Neural progenitor cell (in vitro differentiated cells): ENCODE measurements around the gene SLF2. TPM values are rescaled to one million over a fixed set of nuclear protein-coding genes. Genes with fewer than 3 reads are reported as not detected.

Experiments used
- DNase-seq: peaks from one replicate; pipeline ENCODE4 v3.0.0-alpha.2; 2016; ENCODE audit warnings: low spot score
- H2AFZ ChIP-seq: fragments of 200-600 bp; sonication (generic); replicated peaks from 2 replicates; pipeline ENCODE4 v1.6.1; 2016; ENCODE audit warnings: antibody characterized with exemption
- H3F3A ChIP-seq: fragments of 200-600 bp; sonication (generic); 2 replicates; pipeline ENCODE4 v1.6.1; 2016; ENCODE audit warnings: antibody characterized with exemption, low read depth
- H3K27ac ChIP-seq: fragments of 200-600 bp; sonication (generic); 2 replicates; pipeline ENCODE4 v1.5.1; 2016; ENCODE audit warnings: mild to moderate bottlenecking
- H3K27me3 ChIP-seq: fragments of 200-600 bp; sonication (generic); 2 replicates; pipeline ENCODE4 v1.6.1; 2016; ENCODE audit warnings: mild to moderate bottlenecking, moderate library complexity
- H3K36me3 ChIP-seq: fragments of 200-600 bp; sonication (generic); 2 replicates; pipeline ENCODE4 v1.5.1; 2016
- H3K4me1 ChIP-seq: fragments of 200-600 bp; sonication (generic); 2 replicates; pipeline ENCODE4 v1.6.1; 2016; ENCODE audit warnings: mixed run types
- H3K4me2 ChIP-seq: fragments of 200-600 bp; sonication (generic); 2 replicates; pipeline ENCODE4 v1.6.1; 2016
- H3K4me3 ChIP-seq: fragments of 200-600 bp; sonication (generic); 2 replicates; pipeline ENCODE4 v1.5.1; 2016
- H3K79me2 ChIP-seq: fragments of 200-600 bp; sonication (generic); 2 replicates; pipeline ENCODE4 v1.6.1; 2016; ENCODE audit warnings: low read depth
- H3K9ac ChIP-seq: fragments of 200-600 bp; sonication (generic); 2 replicates; pipeline ENCODE4 v1.6.1; 2016
- H3K9me3 ChIP-seq: fragments of 200-600 bp; sonication (generic); 2 replicates; pipeline ENCODE4 v1.5.1; 2016; ENCODE audit warnings: low read depth
- H4K20me1 ChIP-seq: fragments of 200-600 bp; sonication (generic); 2 replicates; pipeline ENCODE4 v1.6.1; 2016; ENCODE audit warnings: low read depth
- H3K27ac Mint-ChIP-seq: 3 replicates; pipeline ENCODE4 v1.8.0; 2021; ENCODE audit warnings: mixed read lengths
- H3K27me3 Mint-ChIP-seq: 2 replicates; pipeline ENCODE4 v1.8.0; 2022; ENCODE audit warnings: low read depth, mild to moderate bottlenecking, inconsistent platforms, moderate library complexity, mixed read lengths; ENCODE audit not compliant: insufficient read depth
- H3K36me3 Mint-ChIP-seq: 3 replicates; pipeline ENCODE4 v1.8.0; 2021; ENCODE audit warnings: mixed read lengths
- H3K4me1 Mint-ChIP-seq: 3 replicates; pipeline ENCODE4 v1.8.0; 2021; ENCODE audit warnings: mixed read lengths
- H3K4me3 Mint-ChIP-seq: 3 replicates; pipeline ENCODE4 v1.8.0; 2021; ENCODE audit warnings: mild to moderate bottlenecking, moderate library complexity, mixed read lengths
- H3K9me3 Mint-ChIP-seq: 3 replicates; pipeline ENCODE4 v1.8.0; 2020; ENCODE audit warnings: mixed read lengths
- CTCF ChIP-seq: fragments of 200-600 bp; sonication (generic); IDR thresholded peaks from 2 replicates; pipeline ENCODE4 v1.5.1; 2017; ENCODE audit warnings: antibody characterized with exemption, mild to moderate bottlenecking
- EZH2 ChIP-seq: fragments of 200-600 bp; sonication (generic); IDR thresholded peaks from 2 replicates; pipeline ENCODE4 v1.6.1; 2017; ENCODE audit warnings: antibody characterized with exemption, mild to moderate bottlenecking, moderate library complexity
- EZH2phosphoT487 ChIP-seq: fragments of 200-600 bp; sonication (generic); IDR thresholded peaks from 2 replicates; pipeline ENCODE4 v1.6.1; 2017; ENCODE audit warnings: antibody characterized with exemption
- total RNA-seq: library from RNA; depleted of rRNA; stranded (reverse); fragments of >200 nt; gene quantifications from 2 replicates; pipeline ENCODE4 v1.2.3, GENCODE V29; 2015; ENCODE audit warnings: low replicate concordance

The SLF2 gene
- total RNA-seq, 1 donor from 2014 or later, result 19.5 TPM

GRCh38 chr10:100978901-100979195 is 66.1 kb downstream of the SLF2 start:
- H4K20me1 ChIP-seq, result no peaks in the 10 kb centered on the region
- H3F3A ChIP-seq, result no peaks in the 10 kb centered on the region
- TF ChIP-seq CTCF (no peak), EZH2phosphoT487 (no peak), EZH2 (no peak)
- Mint-ChIP-seq H3K4me3 (no peak overlapping the region), H3K36me3 (peaks cover 16% of the 10 kb centered on the region), H3K27me3 (peaks cover 10% of the 10 kb centered on the region), H3K9me3 (no peaks in the 10 kb centered on the region), H3K27ac (no peak overlapping the region), H3K4me1 (no peaks in the 10 kb centered on the region)
- DNase-seq, result no peak
- H3K4me3 ChIP-seq, result no peak overlapping the region
- H3K4me1 ChIP-seq, result no peaks in the 10 kb centered on the region
- no peaks in the 10 kb centered on the region for H3K79me2 ChIP-seq
- no peaks in the 10 kb centered on the region for H3K36me3 ChIP-seq
- no peaks in the 10 kb centered on the region for H3K9me3 ChIP-seq
- H3K9ac ChIP-seq, result no peak overlapping the region
- no peak overlapping the region for H2AFZ ChIP-seq
- H3K27me3 ChIP-seq, result no peaks in the 10 kb centered on the region
- no peak overlapping the region for H3K4me2 ChIP-seq
- H3K27ac ChIP-seq, result no peak overlapping the region

GRCh38 chr10:100979791-100980272 is 67.1 kb downstream of the SLF2 start:
- Histone ChIP-seq H3K9ac (no peak overlapping the region), H4K20me1 (no peaks in the 10 kb centered on the region), H3K4me2 (no peak overlapping the region), H3K27me3 (no peaks in the 10 kb centered on the region), H3K4me1 (no peaks in the 10 kb centered on the region), H3K4me3 (no peak overlapping the region), H3K27ac (no peak overlapping the region), H3K79me2 (no peaks in the 10 kb centered on the region), H3F3A (no peaks in the 10 kb centered on the region), H2AFZ (no peak overlapping the region), H3K9me3 (no peaks in the 10 kb centered on the region), H3K36me3 (no peaks in the 10 kb centered on the region)
- peaks cover 10% of the 10 kb centered on the region for H3K27me3 Mint-ChIP-seq
- H3K36me3 Mint-ChIP-seq, result peaks cover 20% of the 10 kb centered on the region
- TF ChIP-seq EZH2phosphoT487, result no peak
- TF ChIP-seq CTCF, result no peak
- TF ChIP-seq EZH2, result no peak
- no peak overlapping the region for H3K4me3 Mint-ChIP-seq
- H3K4me1 Mint-ChIP-seq, result peaks cover 4% of the 10 kb centered on the region
- no peaks in the 10 kb centered on the region for H3K9me3 Mint-ChIP-seq
- no peak overlapping the region for H3K27ac Mint-ChIP-seq
- DNase-seq, result no peak

GRCh38 chr10:100980311-100980710 is 67.5 kb downstream of the SLF2 start:
- H3K27ac Mint-ChIP-seq, result no peak overlapping the region
- Histone ChIP-seq H3K4me2 (no peak overlapping the region), H3K4me1 (no peaks in the 10 kb centered on the region)

More at GRCh38 chr10:100980311-100980710, 67.5 kb downstream of the SLF2 start:
- H2AFZ ChIP-seq, result no peak overlapping the region
- TF ChIP-seq EZH2 (no peak), CTCF (no peak), EZH2phosphoT487 (no peak)
- H3F3A ChIP-seq, result no peaks in the 10 kb centered on the region
- Mint-ChIP-seq H3K36me3 (peaks cover 20% of the 10 kb centered on the region), H3K27me3 (peaks cover 10% of the 10 kb centered on the region), H3K9me3 (no peaks in the 10 kb centered on the region), H3K4me1 (peaks cover 4% of the 10 kb centered on the region), H3K4me3 (no peak overlapping the region)
- H3K79me2 ChIP-seq, result no peaks in the 10 kb centered on the region
- H3K27me3 ChIP-seq, result no peaks in the 10 kb centered on the region
- H3K36me3 ChIP-seq, result no peaks in the 10 kb centered on the region
- DNase-seq, result no peak
- no peak overlapping the region for H3K4me3 ChIP-seq
- no peaks in the 10 kb centered on the region for H4K20me1 ChIP-seq
- H3K9me3 ChIP-seq, result no peaks in the 10 kb centered on the region
- no peak overlapping the region for H3K9ac ChIP-seq
- no peak overlapping the region for H3K27ac ChIP-seq
